Fibroblast of lung (primary cell): ENCODE data around the gene LRMDA.

Source experiments
- CTCF ChIP-seq, 2 donors: IDR thresholded peaks in 1 of 2; conservative IDR thresholded peaks in 1 of 2; 1 replicate in 1 of 2; 2 replicates in 1 of 2; pipeline ENCODE4 v1.5.1; 2011 to 2012; ENCODE audit warnings: low read length in 2 of 2, control low read depth in 1 of 2, inconsistent platforms in 1 of 2, low read depth in 1 of 2, mild to moderate bottlenecking in 1 of 2
- EZH2 ChIP-seq: IDR thresholded peaks from 2 replicates; pipeline ENCODE4 v1.5.1; 2012; ENCODE audit warnings: low read length, control low read depth, mild to moderate bottlenecking; ENCODE audit errors: missing control alignments

DNA sequence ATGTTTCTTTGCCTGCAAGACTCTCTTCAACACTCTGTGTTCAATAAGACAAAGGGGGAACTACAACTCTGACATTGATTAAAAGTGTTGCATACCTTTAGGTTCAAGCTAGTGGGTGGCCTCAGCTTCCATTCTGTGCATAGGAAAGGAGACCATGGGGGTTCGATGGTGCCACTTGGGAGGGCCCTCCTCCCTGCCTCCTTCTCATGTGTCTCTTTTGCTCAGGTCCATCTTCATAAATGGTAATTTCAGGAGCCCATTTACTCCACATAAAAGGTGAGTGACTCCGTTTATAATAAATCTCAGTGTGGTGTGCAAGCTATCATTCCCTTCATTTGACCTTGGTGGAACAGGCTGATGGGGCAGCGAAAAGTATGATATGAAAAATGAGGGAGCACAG is 285.1 kb downstream of the LRMDA start:
- no peak for TF ChIP-seq EZH2
- no peak for TF ChIP-seq CTCF (conservative IDR thresholded peaks at IDR 0.05 in 1 of 2, IDR thresholded peaks at IDR 0.05 in 1 of 2; ENCODE audit: low read depth in 1 of 2, low read length in 2 of 2)
